ENCODE results near the gene LRP8. TPM values are rescaled to one million over a fixed set of nuclear protein-coding genes. Genes with fewer than 3 reads are reported as not detected.

Gene LRP8
- total RNA-seq, 3 donors from 2014 or later: 1.3 to 6.5 (median 1.4) TPM

- H3K9me3 ChIP-seq: no peaks in the 10 kb centered on the region
- H3K4me1 ChIP-seq (ENCODE audit: low read depth): no peaks in the 10 kb centered on the region
- intact Hi-C loops (cut with DNase I, micrococcal nuclease): no loop called here
- no peak for TF ChIP-seq CTCF (IDR thresholded peaks at IDR 0.05)
- DNase-seq (no peak), ATAC-seq (no peak)
- no peaks in the 10 kb centered on the region for H3K36me3 ChIP-seq (ENCODE audit: low read depth)
- no peak overlapping the region for H3K4me3 ChIP-seq
Observed at GRCh38 chr1:53344921-53345838, 17.3 kb upstream of the LRP8 start.

- no peaks in the 10 kb centered on the region for H3K9me3 ChIP-seq
- no peaks in the 10 kb centered on the region for H3K36me3 ChIP-seq (ENCODE audit: low read depth)
- ATAC-seq: no peak
- no peak for DNase-seq
- H3K4me3 ChIP-seq: no peak overlapping the region
- intact Hi-C loops (cut with DNase I, micrococcal nuclease): no loop called here
- no peaks in the 10 kb centered on the region for H3K4me1 ChIP-seq (ENCODE audit: low read depth)
- no peak for TF ChIP-seq CTCF (IDR thresholded peaks at IDR 0.05)
Observed at GRCh38 chr1:53343831-53344668, 16.2 kb upstream of the LRP8 start.

GRCh38 chr1:53342735-53343470 is 15.0 kb upstream of the LRP8 start:
- ATAC-seq: no peak
- intact Hi-C loops (cut with DNase I, micrococcal nuclease): no loop called here
- no peaks in the 10 kb centered on the region for H3K36me3 ChIP-seq (ENCODE audit: low read depth)
- no peaks in the 10 kb centered on the region for H3K9me3 ChIP-seq
- no peaks in the 10 kb centered on the region for H3K4me1 ChIP-seq (ENCODE audit: low read depth)
- DNase-seq: no peak
- no peak overlapping the region for H3K4me3 ChIP-seq
- TF ChIP-seq CTCF (IDR thresholded peaks at IDR 0.05): no peak

- ATAC-seq: no peak
- Histone ChIP-seq H3K4me3 (no peak overlapping the region), H3K9me3 (no peaks in the 10 kb centered on the region), H3K4me1 (ENCODE audit: low read depth) (no peaks in the 10 kb centered on the region), H3K36me3 (ENCODE audit: low read depth) (no peaks in the 10 kb centered on the region)
- no peak for DNase-seq
- intact Hi-C loops (cut with DNase I, micrococcal nuclease): no loop called here
- TF ChIP-seq CTCF (IDR thresholded peaks at IDR 0.05): no peak
Observed at GRCh38 chr1:53341961-53342707, 14.3 kb upstream of the LRP8 start.

- DNase-seq: no peak
- TF ChIP-seq CTCF (IDR thresholded peaks at IDR 0.05): no peak
- H3K9me3 ChIP-seq: no peaks in the 10 kb centered on the region
- H3K36me3 ChIP-seq (ENCODE audit: low read depth): no peaks in the 10 kb centered on the region
- no peaks in the 10 kb centered on the region for H3K4me1 ChIP-seq (ENCODE audit: low read depth)
- intact Hi-C loops (cut with DNase I, micrococcal nuclease): no loop called here
- no peak overlapping the region for H3K4me3 ChIP-seq
- no peak for ATAC-seq
Observed at GRCh38 chr1:53341521-53341895, 13.6 kb upstream of the LRP8 start.
